Tibial nerve (tissue), 3 donors: ENCODE results near the gene ALOX5AP.

Experiments used
- POLR2A ChIP-seq, 2 donors: fragments of 450-650 bp; IDR thresholded peaks; one replicate each; pipeline ENCODE4 v1.6.1; 2017; ENCODE audit warnings: antibody characterized with exemption in 2 of 2, mild to moderate bottlenecking in 2 of 2, moderate library complexity in 2 of 2
- TF ChIP-seq, protein P1 (sequence below), 5 experiments: fragments of 200-600 bp in 3 of 5; fragments of 450-650 bp in 2 of 5; sonication (generic) in 3 of 5; IDR thresholded peaks; one replicate each; pipeline ENCODE4 v1.5.1; 2016 to 2019; ENCODE audit warnings: antibody characterized with exemption in 5 of 5, mild to moderate bottlenecking in 3 of 5, moderate library complexity in 2 of 5

DNA sequence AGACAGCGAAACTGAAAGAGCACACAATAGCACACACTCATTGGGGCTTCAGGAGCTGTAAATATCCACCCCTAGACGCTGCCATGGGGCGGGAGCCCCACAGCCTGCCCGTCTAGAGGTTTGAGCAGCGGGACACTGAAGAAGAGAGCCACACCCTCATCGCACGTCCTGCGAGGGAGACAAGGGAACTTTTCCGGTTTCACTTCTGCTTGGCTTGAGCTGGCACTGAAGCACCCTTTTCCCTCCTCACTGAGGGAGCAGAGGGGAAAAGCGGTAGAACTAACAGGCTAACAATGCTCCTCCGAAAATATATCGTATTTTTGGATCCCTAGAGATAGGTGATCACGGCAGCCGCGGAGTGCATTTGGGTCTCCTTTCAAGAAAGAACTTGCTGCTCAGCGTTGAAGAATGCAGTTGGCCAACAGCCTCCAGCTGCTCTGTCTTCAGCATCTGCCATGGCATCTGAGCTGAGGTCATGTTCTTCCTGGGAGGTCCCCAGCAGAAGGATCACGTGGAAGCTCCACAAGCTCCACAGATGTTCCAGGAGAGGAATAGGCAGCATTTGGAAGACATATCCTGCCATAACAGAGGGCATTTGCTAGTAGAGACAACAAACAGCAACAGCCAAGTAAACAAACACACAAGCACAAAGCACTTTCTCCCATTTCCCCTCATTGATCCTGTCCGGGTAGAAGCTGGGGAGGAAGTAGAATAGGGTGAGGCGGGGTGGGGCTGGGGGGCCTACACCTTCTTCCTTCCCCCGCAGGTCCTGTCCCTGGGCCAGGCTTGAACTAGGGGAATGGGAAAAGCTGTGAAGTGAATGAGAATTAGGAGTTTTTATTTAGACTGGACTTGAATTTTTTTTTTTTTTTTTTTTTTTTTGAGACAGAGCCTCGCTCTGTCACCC, 44.8 kb upstream of the ALOX5AP start:
- TF ChIP-seq POLR2A (IDR thresholded peaks at IDR 0.05) = no peak
- TF ChIP-seq, protein P1, sequence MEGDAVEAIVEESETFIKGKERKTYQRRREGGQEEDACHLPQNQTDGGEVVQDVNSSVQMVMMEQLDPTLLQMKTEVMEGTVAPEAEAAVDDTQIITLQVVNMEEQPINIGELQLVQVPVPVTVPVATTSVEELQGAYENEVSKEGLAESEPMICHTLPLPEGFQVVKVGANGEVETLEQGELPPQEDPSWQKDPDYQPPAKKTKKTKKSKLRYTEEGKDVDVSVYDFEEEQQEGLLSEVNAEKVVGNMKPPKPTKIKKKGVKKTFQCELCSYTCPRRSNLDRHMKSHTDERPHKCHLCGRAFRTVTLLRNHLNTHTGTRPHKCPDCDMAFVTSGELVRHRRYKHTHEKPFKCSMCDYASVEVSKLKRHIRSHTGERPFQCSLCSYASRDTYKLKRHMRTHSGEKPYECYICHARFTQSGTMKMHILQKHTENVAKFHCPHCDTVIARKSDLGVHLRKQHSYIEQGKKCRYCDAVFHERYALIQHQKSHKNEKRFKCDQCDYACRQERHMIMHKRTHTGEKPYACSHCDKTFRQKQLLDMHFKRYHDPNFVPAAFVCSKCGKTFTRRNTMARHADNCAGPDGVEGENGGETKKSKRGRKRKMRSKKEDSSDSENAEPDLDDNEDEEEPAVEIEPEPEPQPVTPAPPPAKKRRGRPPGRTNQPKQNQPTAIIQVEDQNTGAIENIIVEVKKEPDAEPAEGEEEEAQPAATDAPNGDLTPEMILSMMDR (IDR thresholded peaks at IDR 0.05) = no peak
